ENCODE results near the gene TEP1. TPM values are rescaled to one million over a fixed set of nuclear protein-coding genes. Genes with fewer than 3 reads are reported as not detected.

TEP1 gene
- total RNA-seq, 1 experiment from 2014 or later = 20.4 TPM

DNA sequence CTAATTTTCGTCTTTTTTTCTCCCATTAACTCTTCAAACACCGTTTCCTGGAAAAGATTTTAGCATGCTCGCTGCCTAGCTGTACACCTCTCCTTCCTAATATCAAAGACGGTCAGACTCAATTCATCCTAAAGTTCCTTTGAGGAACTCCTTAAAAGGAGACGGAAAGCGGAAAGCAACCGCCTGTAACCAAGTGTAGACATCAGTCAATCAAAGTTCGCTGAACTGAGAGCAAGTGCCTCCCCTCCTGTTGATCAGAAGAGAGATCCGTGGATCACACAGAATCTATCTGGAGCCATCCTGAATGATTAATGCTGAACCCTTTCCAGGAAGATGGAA, 412 bp upstream of the TEP1 start:
- H3K27ac Mint-ChIP-seq (ENCODE audit: low read depth, unreplicated experiment) = peak overlapping the region; percentile 49
- BruUV-seq (replicated peaks) = TSS peak; percentile 84
- intact Hi-C loops (cut with micrococcal nuclease) = loop anchor here (1.0 to 5.0 kb wide), 3 partner anchors 42 to 71 kb away; partner anchors contain the start of genes APEX1 and PARP2
- TF ChIP-seq CTCF (IDR thresholded peaks at IDR 0.05; ENCODE audit: unreplicated experiment) = no peak
- H3K9me3 Mint-ChIP-seq (ENCODE audit: unreplicated experiment) = no peaks in the 10 kb centered on the region
- no peaks in the 10 kb centered on the region for H3K27me3 Mint-ChIP-seq (ENCODE audit: insufficient read depth, unreplicated experiment)
- peak; percentile 24 for DNase-seq (ENCODE audit: unreplicated experiment)
- H3K4me3 Mint-ChIP-seq (ENCODE audit: unreplicated experiment) = peak overlapping the region; percentile 77
- ChIA-PET POLR2A (interaction anchor here (0.6 to 5.6 kb wide), 26 partner anchors 10 to 1097 kb away, joined by 3 to 77 read pairs (median 6); partner anchors contain the start of genes APEX1, CCNB1IP1, METTL3 and OSGEP), CTCF (interaction anchor here (0.6 to 3.8 kb wide), 12 partner anchors 10 to 885 kb away, joined by 3 to 30 read pairs (median 4); partner anchors contain the start of genes APEX1, KLHL33, OSGEP and PIP4P1)
- H3K4me1 Mint-ChIP-seq (ENCODE audit: insufficient read depth, unreplicated experiment) = peaks cover 7% of the 10 kb centered on the region
- H3K36me3 Mint-ChIP-seq (ENCODE audit: insufficient read depth, unreplicated experiment) = no peaks in the 10 kb centered on the region

GRCh38 chr14:20412411-20412810, 890 bp downstream of the TEP1 start:
- Mint-ChIP-seq H3K36me3 (ENCODE audit: insufficient read depth, unreplicated experiment) (peaks cover 8% of the 10 kb centered on the region), H3K4me1 (ENCODE audit: insufficient read depth, unreplicated experiment) (peaks cover 7% of the 10 kb centered on the region), H3K4me3 (ENCODE audit: unreplicated experiment) (peak overlapping the region; percentile 77), H3K27me3 (ENCODE audit: insufficient read depth, unreplicated experiment) (no peaks in the 10 kb centered on the region), H3K9me3 (ENCODE audit: unreplicated experiment) (no peaks in the 10 kb centered on the region), H3K27ac (ENCODE audit: low read depth, unreplicated experiment) (peak overlapping the region; percentile 49)
- CTCF ChIA-PET = interaction anchor here (0.6 to 3.8 kb wide), 5 partner anchors 11 to 182 kb away, joined by 3 to 28 read pairs (median 4); partner anchors contain the start of genes APEX1 and OSGEP
- intact Hi-C loops (cut with micrococcal nuclease) = loop anchor here (5.0 kb wide), 1 partner anchor 70 kb away; the partner anchor contains the start of gene PARP2
- no peak for DNase-seq (ENCODE audit: unreplicated experiment)
- POLR2A ChIA-PET = interaction anchor here (0.8 to 5.6 kb wide), 15 partner anchors 11 to 272 kb away, joined by 3 to 77 read pairs (median 11); partner anchors contain the start of genes APEX1, CCNB1IP1, OSGEP and PARP2
- no peak for TF ChIP-seq CTCF (IDR thresholded peaks at IDR 0.05; ENCODE audit: unreplicated experiment)
- BruUV-seq (replicated peaks) = no TSS peak

GRCh38 chr14:20409226-20409625, 4.1 kb downstream of the TEP1 start:
- H3K4me3 Mint-ChIP-seq (ENCODE audit: unreplicated experiment) = no peak overlapping the region
- intact Hi-C loops (cut with micrococcal nuclease) = no loop called here
- BruUV-seq (replicated peaks) = no TSS peak
- DNase-seq (ENCODE audit: unreplicated experiment) = no peak
- ChIA-PET CTCF (no interaction called here), POLR2A (interaction anchor here (0.7 to 0.9 kb wide), 2 partner anchors 66 to 1069 kb away, joined by 3 read pairs; partner anchors contain the start of gene PARP2)
- TF ChIP-seq CTCF (IDR thresholded peaks at IDR 0.05; ENCODE audit: unreplicated experiment) = no peak
- no peak overlapping the region for H3K27ac Mint-ChIP-seq (ENCODE audit: low read depth, unreplicated experiment)
- no peaks in the 10 kb centered on the region for H3K9me3 Mint-ChIP-seq (ENCODE audit: unreplicated experiment)
- H3K27me3 Mint-ChIP-seq (ENCODE audit: insufficient read depth, unreplicated experiment) = no peaks in the 10 kb centered on the region
- H3K36me3 Mint-ChIP-seq (ENCODE audit: insufficient read depth, unreplicated experiment) = peaks cover 40% of the 10 kb centered on the region
- H3K4me1 Mint-ChIP-seq (ENCODE audit: insufficient read depth, unreplicated experiment) = peaks cover 7% of the 10 kb centered on the region

DNA sequence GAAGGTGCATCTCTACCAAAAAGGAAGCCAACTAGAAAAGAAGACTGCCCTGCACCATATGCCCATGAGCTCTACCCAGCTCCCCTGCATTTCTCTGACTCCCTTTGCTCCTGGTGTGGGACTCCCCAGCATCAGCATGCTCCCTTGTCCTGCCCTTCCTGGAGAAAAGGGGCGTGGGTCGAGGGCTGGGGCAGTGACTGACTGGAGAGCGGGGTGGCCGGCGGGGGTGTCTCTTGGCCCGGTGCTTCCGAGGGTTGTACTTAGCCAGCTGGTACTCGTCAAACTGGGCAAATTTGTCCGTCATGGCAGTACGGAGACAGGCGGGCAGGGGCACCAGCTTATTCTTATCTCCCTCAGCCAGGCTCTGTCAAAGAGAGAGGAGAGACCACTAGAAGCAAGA, 9.8 kb downstream of the TEP1 start:
- no peaks in the 10 kb centered on the region for H3K27me3 Mint-ChIP-seq (ENCODE audit: insufficient read depth, unreplicated experiment)
- ChIA-PET CTCF (interaction anchor here (1.4 to 1.5 kb wide), 2 partner anchors 12 to 205 kb away, joined by 4 to 6 read pairs; no protein-coding TSS in a partner anchor), POLR2A (interaction anchor here (1.6 kb wide), 1 partner anchor 10 kb away, joined by 7 read pairs; the partner anchor contains the start of gene TEP1)
- H3K9me3 Mint-ChIP-seq (ENCODE audit: unreplicated experiment) = no peaks in the 10 kb centered on the region
- no peak for DNase-seq (ENCODE audit: unreplicated experiment)
- no peak overlapping the region for H3K27ac Mint-ChIP-seq (ENCODE audit: low read depth, unreplicated experiment)
- H3K36me3 Mint-ChIP-seq (ENCODE audit: insufficient read depth, unreplicated experiment) = peaks cover 89% of the 10 kb centered on the region
- BruUV-seq (replicated peaks) = no TSS peak
- intact Hi-C loops (cut with micrococcal nuclease) = no loop called here
- no peak for TF ChIP-seq CTCF (IDR thresholded peaks at IDR 0.05; ENCODE audit: unreplicated experiment)
- no peak overlapping the region for H3K4me3 Mint-ChIP-seq (ENCODE audit: unreplicated experiment)
- H3K4me1 Mint-ChIP-seq (ENCODE audit: insufficient read depth, unreplicated experiment) = peaks cover 14% of the 10 kb centered on the region

Data from MCF 10A (cell line).